ENCODE results near the gene SYMPK. TPM values are rescaled to one million over a fixed set of nuclear protein-coding genes. Genes with fewer than 3 reads are reported as not detected.

Gene SYMPK
- total RNA-seq, 1 donor, result 42.0 TPM

GRCh38 chr19:45766296-45766868 lies 96.6 kb downstream of the SYMPK start:
- TF ChIP-seq CTCF (IDR thresholded peaks at IDR 0.05; ENCODE audit: extremely low read depth, low read depth, low read length), result no peak
- H3K27me3 ChIP-seq (ENCODE audit: insufficient read depth, low read length), result no peaks in the 10 kb centered on the region
- H3K4me1 ChIP-seq (ENCODE audit: insufficient read depth, low read length), result peaks cover 23% of the 10 kb centered on the region
- H4K20me1 ChIP-seq (ENCODE audit: insufficient read depth, low read length), result peaks cover 6% of the 10 kb centered on the region
- no peak for DNase-seq (ENCODE audit: insufficient read length, low spot score, missing footprints)
- H3K79me2 ChIP-seq (ENCODE audit: insufficient read depth, low read length), result peaks cover 8% of the 10 kb centered on the region
- peak overlapping the region; percentile 96 for H3K4me2 ChIP-seq (ENCODE audit: insufficient read depth, low read length)
- H3K36me3 ChIP-seq (ENCODE audit: insufficient read depth, low read length), result peaks cover 3% of the 10 kb centered on the region
- H3K27ac ChIP-seq (ENCODE audit: low read depth, low read length), result peak overlapping the region; percentile 79
- H2AFZ ChIP-seq (ENCODE audit: low read length), result no peak overlapping the region
- peak overlapping the region; percentile 76 for H3K4me3 ChIP-seq (ENCODE audit: insufficient read depth, low read length)
- no peaks in the 10 kb centered on the region for H3K9me3 ChIP-seq (ENCODE audit: low read depth, low read length)

GRCh38 chr19:45765702-45766295 lies 97.1 kb downstream of the SYMPK start:
- peak overlapping the region; percentile 96 for H3K4me2 ChIP-seq (ENCODE audit: insufficient read depth, low read length)
- DNase-seq (ENCODE audit: insufficient read length, low spot score, missing footprints), result peak; percentile 60
- no peak overlapping the region for H2AFZ ChIP-seq (ENCODE audit: low read length)
- no peaks in the 10 kb centered on the region for H3K36me3 ChIP-seq (ENCODE audit: insufficient read depth, low read length)
- H4K20me1 ChIP-seq (ENCODE audit: insufficient read depth, low read length), result no peaks in the 10 kb centered on the region
- no peak overlapping the region for H3K4me3 ChIP-seq (ENCODE audit: insufficient read depth, low read length)
- TF ChIP-seq CTCF (IDR thresholded peaks at IDR 0.05; ENCODE audit: extremely low read depth, low read depth, low read length), result no peak
- peaks cover 8% of the 10 kb centered on the region for H3K79me2 ChIP-seq (ENCODE audit: insufficient read depth, low read length)
- H3K27me3 ChIP-seq (ENCODE audit: insufficient read depth, low read length), result no peaks in the 10 kb centered on the region
- no peaks in the 10 kb centered on the region for H3K9me3 ChIP-seq (ENCODE audit: low read depth, low read length)
- H3K4me1 ChIP-seq (ENCODE audit: insufficient read depth, low read length), result peaks cover 19% of the 10 kb centered on the region
- H3K27ac ChIP-seq (ENCODE audit: low read depth, low read length), result no peak overlapping the region

Other genes starting within 250 kb of the SYMPK start
- 10.1 and 11.8 TPM in 2 replicates for gene EML2, start 223.8 kb downstream of the SYMPK start, total RNA-seq
- under 0.01 and 0.88 TPM in 2 replicates for gene GIPR, start 194.9 kb downstream of the SYMPK start, total RNA-seq
- 139 and 155 TPM in 2 replicates for gene SNRPD2, start 171.2 kb downstream of the SYMPK start, total RNA-seq
- 15.6 and 16.5 TPM in 2 replicates for gene QPCTL, start 170.5 kb downstream of the SYMPK start, total RNA-seq
- 8.0 and 9.0 TPM in 2 replicates for gene FBXO46, start 132.3 kb downstream of the SYMPK start, total RNA-seq
- gene MEIOSIN, start 129.7 kb downstream of the SYMPK start, total RNA-seq, result not detected in 2 replicates
- 11.6 and 11.8 TPM in 2 replicates for gene SIX5, start 93.9 kb downstream of the SYMPK start, total RNA-seq
- 26.8 and 30.4 TPM in 2 replicates for gene DMPK, start 80.7 kb downstream of the SYMPK start, total RNA-seq
- 48.5 and 49.2 TPM in 2 replicates for gene DMWD, start 70.3 kb downstream of the SYMPK start, total RNA-seq
- under 0.01 and 0.29 TPM in 2 replicates for gene RSPH6A, start 47.8 kb downstream of the SYMPK start, total RNA-seq
- gene FOXA3, start 1.2 kb upstream of the SYMPK start, total RNA-seq, result not detected in 2 replicates
- gene IRF2BP1, start 23.0 kb upstream of the SYMPK start, total RNA-seq, result 28.6 and 35.8 TPM in 2 replicates
- gene MYPOP, start 39.5 kb upstream of the SYMPK start, total RNA-seq, result 2.1 and 3.3 TPM in 2 replicates
- gene NANOS2, start 51.6 kb upstream of the SYMPK start, total RNA-seq, result not detected in 2 replicates
- gene NOVA2, start 110.7 kb upstream of the SYMPK start, total RNA-seq, result not detected in 2 replicates
- gene CCDC61, start 132.3 kb upstream of the SYMPK start, total RNA-seq, result 3.6 and 5.9 TPM in 2 replicates
- gene PGLYRP1, start 159.9 kb upstream of the SYMPK start, total RNA-seq, result not detected in 2 replicates
- gene IGFL4, start 177.9 kb upstream of the SYMPK start, total RNA-seq, result not detected in 2 replicates